IMR-90 (cell line): ENCODE data around the gene CDKN2C.

Source experiments
- CTCF ChIP-seq: conservative IDR thresholded peaks from 2 replicates; pipeline ENCODE4 v1.5.1; 2012; ENCODE audit warnings: mild to moderate bottlenecking, low read depth, low read length, improper control_type of control experiment
- ELK1 ChIP-seq: fragments of 150-350 bp; IDR thresholded peaks from 2 replicates; pipeline ENCODE4 v1.6.1; 2016; ENCODE audit warnings: low read depth, mild to moderate bottlenecking, low read length, moderate library complexity, borderline replicate concordance
- MAFK ChIP-seq: IDR thresholded peaks from 2 replicates; pipeline ENCODE4 v1.6.1; 2012; ENCODE audit warnings: low read depth, low read length, improper control_type of control experiment
- MXI1 ChIP-seq: IDR thresholded peaks from 2 replicates; pipeline ENCODE4 v1.6.1; 2012; ENCODE audit warnings: low read depth, mild to moderate bottlenecking, low read length, moderate library complexity, borderline replicate concordance
- NFE2L2 ChIP-seq: fragments of 150-350 bp; IDR thresholded peaks from 2 replicates; pipeline ENCODE4 v1.6.1; 2016; ENCODE audit warnings: low read depth, mild to moderate bottlenecking, low read length
- POLR2A ChIP-seq: IDR thresholded peaks from 2 replicates; pipeline ENCODE4 v1.6.1; 2012; ENCODE audit warnings: mild to moderate bottlenecking, low read depth, low read length
- RAD21 ChIP-seq: IDR thresholded peaks from 2 replicates; pipeline ENCODE4 v1.6.1; 2012; ENCODE audit warnings: low read length, improper control_type of control experiment
- RCOR1 ChIP-seq: IDR thresholded peaks from 2 replicates; pipeline ENCODE4 v1.6.1; 2012; ENCODE audit warnings: mild to moderate bottlenecking, low read length, improper control_type of control experiment; ENCODE audit not compliant: insufficient replicate concordance
- RFX5 ChIP-seq: IDR thresholded peaks from 2 replicates; pipeline ENCODE4 v1.8.0; 2012; ENCODE audit warnings: low read depth, mild to moderate bottlenecking, low read length, moderate library complexity
- SMC3 ChIP-seq: fragments of 150-350 bp; IDR thresholded peaks from 2 replicates; pipeline ENCODE4 v1.6.1; 2016; ENCODE audit warnings: low read depth, mild to moderate bottlenecking, antibody characterized with exemption, low read length, moderate library complexity

- no peak for TF ChIP-seq CTCF
- no peak for TF ChIP-seq POLR2A
- no peak for TF ChIP-seq RAD21
- no peak for TF ChIP-seq MAFK
- no peak for TF ChIP-seq NFE2L2
- no peak for TF ChIP-seq RCOR1
- TF ChIP-seq SMC3: no peak
- no peak for TF ChIP-seq ELK1
- TF ChIP-seq RFX5: no peak
- no peak for TF ChIP-seq MXI1
These were observed 39.9 kb upstream of the CDKN2C start for GRCh38 chr1:50930193-50930592.
